MM.1S (cell line): Measurements from ENCODE around the gene SIDT1.

ENCODE experiments used
- DNase-seq: peaks from one replicate; pipeline ENCODE4 v3.0.0-alpha.2; 2015
- H2AFZ ChIP-seq: fragments of 300-600 bp; sonication (generic); 2 replicates; pipeline ENCODE4 v1.6.0; 2016; ENCODE audit warnings: antibody characterized with exemption, low read length
- H3F3A ChIP-seq: fragments of 300-600 bp; sonication (generic); 2 replicates; pipeline ENCODE4 v1.6.1; 2016; ENCODE audit warnings: mild to moderate bottlenecking, antibody characterized with exemption, low read length, moderate library complexity, mixed read lengths; ENCODE audit not compliant: insufficient read depth
- H3K27ac ChIP-seq: fragments of 300-600 bp; sonication (generic); 2 replicates; pipeline ENCODE4 v1.5.1; 2016; ENCODE audit warnings: mild to moderate bottlenecking, low read length
- H3K27me3 ChIP-seq: fragments of 300-600 bp; sonication (generic); replicated peaks from 2 replicates; pipeline ENCODE4 v1.6.0; 2016; ENCODE audit warnings: low read length; ENCODE audit not compliant: insufficient read depth
- H3K36me3 ChIP-seq: fragments of 300-600 bp; sonication (generic); replicated peaks from 2 replicates; pipeline ENCODE4 v1.6.1; 2016; ENCODE audit warnings: mild to moderate bottlenecking, low read length, mixed read lengths; ENCODE audit not compliant: insufficient read depth
- H3K4me1 ChIP-seq: fragments of 300-600 bp; sonication (generic); 2 replicates; pipeline ENCODE4 v1.6.1; 2016; ENCODE audit warnings: low read length, mixed read lengths
- H3K4me2 ChIP-seq: fragments of 300-600 bp; sonication (generic); 2 replicates; pipeline ENCODE4 v1.6.0; 2016; ENCODE audit warnings: low read depth, low read length
- H3K4me3 ChIP-seq: fragments of 300-600 bp; sonication (generic); 2 replicates; pipeline ENCODE4 v1.5.1; 2016; ENCODE audit warnings: low read length, mixed read lengths
- H3K79me2 ChIP-seq: fragments of 300-600 bp; sonication (generic); 2 replicates; pipeline ENCODE4 v1.6.1; 2016; ENCODE audit warnings: mixed run types, low read length, mixed read lengths
- H3K9ac ChIP-seq: fragments of 300-600 bp; sonication (generic); 2 replicates; pipeline ENCODE4 v1.6.1; 2016; ENCODE audit warnings: low read length, mixed read lengths
- H3K9me2 ChIP-seq: fragments of 300-600 bp; sonication (generic); replicated peaks from 2 replicates; pipeline ENCODE4 v1.6.1; 2016; ENCODE audit warnings: mild to moderate bottlenecking, low read length, mixed read lengths; ENCODE audit not compliant: insufficient read depth
- H3K9me3 ChIP-seq: fragments of 300-600 bp; sonication (generic); replicated peaks from 2 replicates; pipeline ENCODE4 v1.6.1; 2016; ENCODE audit warnings: mild to moderate bottlenecking, low read length, mixed read lengths; ENCODE audit not compliant: insufficient read depth
- H4K20me1 ChIP-seq: fragments of 300-600 bp; sonication (generic); 2 replicates; pipeline ENCODE4 v1.6.1; 2016; ENCODE audit warnings: mild to moderate bottlenecking, low read length, moderate library complexity, mixed read lengths; ENCODE audit not compliant: insufficient read depth
- CTCF ChIP-seq: fragments of 300-600 bp; sonication (generic); IDR thresholded peaks from 2 replicates; pipeline ENCODE4 v1.5.1; 2016; ENCODE audit warnings: antibody characterized with exemption, low read length, mixed read lengths
- EZH2 ChIP-seq: fragments of 300-600 bp; sonication (generic); optimal IDR thresholded peaks from 2 replicates; pipeline ENCODE3; 2017; ENCODE audit warnings: low read depth, mild to moderate bottlenecking, antibody characterized with exemption, low read length, mixed read lengths
- EZH2phosphoT487 ChIP-seq: fragments of 300-600 bp; sonication (generic); IDR thresholded peaks from 2 replicates; pipeline ENCODE4 v1.6.1; 2018; ENCODE audit warnings: antibody characterized with exemption, low read length

SIDT1 gene

GRCh38 chr3:113602836-113603235 is 70.5 kb downstream of the SIDT1 start:
- Histone ChIP-seq H3F3A (peaks cover 23% of the 10 kb centered on the region), H2AFZ (no peak overlapping the region), H3K9me2 (no peaks in the 10 kb centered on the region), H3K9me3 (no peaks in the 10 kb centered on the region), H3K27ac (no peak overlapping the region), H3K4me1 (peaks cover 18% of the 10 kb centered on the region), H4K20me1 (no peaks in the 10 kb centered on the region), H3K9ac (no peak overlapping the region), H3K36me3 (no peaks in the 10 kb centered on the region), H3K79me2 (no peaks in the 10 kb centered on the region), H3K4me3 (no peak overlapping the region), H3K27me3 (no peaks in the 10 kb centered on the region), H3K4me2 (no peak overlapping the region)
- TF ChIP-seq EZH2 (no peak), EZH2phosphoT487 (no peak), CTCF (no peak)
- no peak for DNase-seq

DNA sequence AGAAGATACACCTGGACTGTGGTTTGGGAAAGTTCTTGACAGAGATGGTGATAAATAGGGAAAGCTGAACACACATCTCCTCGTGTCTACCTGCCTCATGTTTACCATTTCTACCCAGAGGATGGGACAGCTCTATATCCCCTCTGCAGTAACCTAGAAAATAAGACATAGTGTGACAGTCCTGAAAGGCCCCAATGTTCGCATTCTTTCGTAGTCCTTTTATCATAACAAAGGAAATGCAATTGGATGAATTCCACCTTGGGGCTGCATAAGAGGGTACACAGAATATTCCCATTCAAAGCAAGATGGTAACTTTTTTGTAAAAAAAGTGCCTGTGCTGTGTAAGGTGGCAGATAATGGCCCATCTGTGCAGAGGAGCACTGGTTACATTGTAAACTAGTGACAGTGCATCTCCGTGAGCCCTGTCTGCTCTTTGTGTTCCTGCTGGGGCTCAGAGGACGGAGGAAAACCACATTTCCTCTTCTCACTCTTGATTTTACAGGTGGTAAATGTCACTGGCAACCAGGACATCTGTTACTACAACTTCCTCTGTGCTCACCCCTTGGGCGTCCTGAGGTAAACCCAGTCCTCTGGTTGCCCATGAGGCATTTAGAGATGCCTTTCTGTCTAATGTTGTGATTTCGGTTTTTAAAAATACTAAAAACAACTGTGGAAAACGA is 74.3 kb downstream of the SIDT1 start:
- Histone ChIP-seq H2AFZ (peak overlapping the region; percentile 37), H3F3A (peaks cover 25% of the 10 kb centered on the region), H3K27ac (peak overlapping the region; percentile 82), H3K79me2 (no peaks in the 10 kb centered on the region), H3K9me3 (no peaks in the 10 kb centered on the region), H3K4me2 (peak overlapping the region; percentile 68), H3K9ac (peak overlapping the region; percentile 42; the same call in 1 of the 2 replicates), H3K9me2 (no peaks in the 10 kb centered on the region), H4K20me1 (no peaks in the 10 kb centered on the region), H3K36me3 (no peaks in the 10 kb centered on the region), H3K4me3 (peak overlapping the region; percentile 25; the same call in 1 of the 2 replicates), H3K27me3 (no peaks in the 10 kb centered on the region), H3K4me1 (peaks cover 21% of the 10 kb centered on the region)
- TF ChIP-seq CTCF (no peak), EZH2phosphoT487 (no peak), EZH2 (no peak)
- DNase-seq, result peak; percentile 94

DNA sequence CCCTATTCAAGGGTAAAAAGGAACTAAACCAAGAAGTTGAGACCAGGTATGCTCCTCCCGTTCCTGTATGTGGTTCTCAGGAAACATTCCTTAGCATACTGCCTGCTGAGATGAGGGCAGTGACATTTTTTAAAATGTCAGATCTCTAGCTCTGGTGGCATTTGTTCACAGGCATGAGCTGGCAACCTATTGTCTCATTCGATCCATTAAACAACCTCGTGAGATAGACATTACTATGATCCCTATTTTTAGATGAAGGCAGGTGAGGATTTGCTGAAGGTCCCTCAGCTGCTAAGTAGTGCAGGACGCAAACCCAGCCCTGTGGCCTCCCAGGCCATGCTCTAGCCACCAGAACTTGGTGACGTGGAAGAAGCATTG is 74.9 kb downstream of the SIDT1 start:
- Histone ChIP-seq H3K36me3 (no peaks in the 10 kb centered on the region), H3K4me2 (peak overlapping the region; percentile 68), H3F3A (peaks cover 25% of the 10 kb centered on the region), H4K20me1 (no peaks in the 10 kb centered on the region), H3K27me3 (no peaks in the 10 kb centered on the region), H3K27ac (peak overlapping the region; percentile 82), H3K79me2 (no peaks in the 10 kb centered on the region), H3K9ac (peak overlapping the region; percentile 42; the same call in 1 of the 2 replicates), H3K9me3 (no peaks in the 10 kb centered on the region), H3K4me3 (peak overlapping the region; percentile 25; the same call in 1 of the 2 replicates), H3K4me1 (peaks cover 21% of the 10 kb centered on the region), H3K9me2 (no peaks in the 10 kb centered on the region), H2AFZ (peak overlapping the region; percentile 37)
- no peak for DNase-seq
- TF ChIP-seq EZH2 (no peak), EZH2phosphoT487 (no peak), CTCF (no peak)
